CD4-positive, alpha-beta memory T cell (primary cell): Measurements from ENCODE around the gene TOR2A. TPM values are rescaled to one million over a fixed set of nuclear protein-coding genes. Genes with fewer than 3 reads are reported as not detected.
"Not testable (repeated sequence)": the region's sequence is repeated elsewhere in the genome, so short reads cannot be mapped to it uniquely, and the experiment has no call there.

Source experiments
- CTCF ChIA-PET: fragments of 350-600 bp; sonication (Branson Sonifier 250); formaldehyde crosslinking; loops from one replicate; lab custom pipeline; 2021; ENCODE audit warnings: inconsistent platforms; ENCODE audit not compliant: partially characterized antibody; lab: Charles Lee
- POLR2A ChIA-PET: fragments of 350-600 bp; sonication (Branson Sonifier 250); formaldehyde crosslinking; loops from one replicate; lab custom pipeline; 2021; ENCODE audit not compliant: partially characterized antibody; lab: Charles Lee
- DNase-seq, 5 donors: peaks; one replicate each; pipeline versions ENCODE4 v3.0.0 to v3.0.0-alpha.2; 2020 to 2022; ENCODE audit warnings: mixed read lengths in 1 of 5
- H3K27ac ChIP-seq: one replicate; pipeline ENCODE4 v1.7.0; 2013; ENCODE audit warnings: low read depth, low read length
- H3K27me3 ChIP-seq: 2 replicates; pipeline ENCODE4 v1.7.0; 2013; ENCODE audit warnings: mild to moderate bottlenecking, low read length, moderate library complexity; ENCODE audit not compliant: insufficient read depth
- H3K36me3 ChIP-seq: 2 replicates; pipeline ENCODE4 v1.7.0; 2013; ENCODE audit warnings: mild to moderate bottlenecking, low read length, moderate library complexity; ENCODE audit not compliant: insufficient read depth
- H3K4me1 ChIP-seq: 2 replicates; pipeline ENCODE4 v1.7.0; 2013; ENCODE audit warnings: mild to moderate bottlenecking, low read length, moderate library complexity; ENCODE audit not compliant: insufficient read depth
- H3K4me3 ChIP-seq, 2 donors: one replicate each; pipeline ENCODE4 v1.7.0; 2013; ENCODE audit warnings: low read length in 2 of 2, mild to moderate bottlenecking in 1 of 2
- H3K9me3 ChIP-seq, 2 donors: one replicate each; pipeline ENCODE4 v1.7.0; 2013; ENCODE audit warnings: low read length in 2 of 2, control low read depth in 1 of 2; ENCODE audit not compliant: control insufficient read depth in 1 of 2
- H3K27ac Mint-ChIP-seq, 7 donors: one replicate each; pipeline ENCODE4 v1.8.0; 2020 to 2021; ENCODE audit warnings: mixed read lengths in 7 of 7, mild to moderate bottlenecking in 6 of 7, inconsistent platforms in 3 of 7, moderate library complexity in 3 of 7
- H3K27me3 Mint-ChIP-seq, 2 donors: one replicate each; pipeline ENCODE4 v1.8.0; 2020 to 2021; ENCODE audit warnings: mixed read lengths in 2 of 2
- H3K36me3 Mint-ChIP-seq, 2 donors: one replicate each; pipeline ENCODE4 v1.8.0; 2020 to 2021; ENCODE audit warnings: mixed read lengths in 2 of 2, inconsistent platforms in 1 of 2, mild to moderate bottlenecking in 1 of 2
- H3K4me1 Mint-ChIP-seq, 4 donors: one replicate each; pipeline ENCODE4 v1.8.0; 2020 to 2021; ENCODE audit warnings: mixed read lengths in 4 of 4, mild to moderate bottlenecking in 1 of 4
- H3K4me3 Mint-ChIP-seq, 8 donors: one replicate each; pipeline ENCODE4 v1.8.0; 2020 to 2021; ENCODE audit warnings: mixed read lengths in 8 of 8, mild to moderate bottlenecking in 7 of 8, moderate library complexity in 6 of 8, inconsistent platforms in 3 of 8
- H3K9me3 Mint-ChIP-seq, 8 donors: one replicate each; pipeline ENCODE4 v1.8.0; 2020 to 2021; ENCODE audit warnings: mixed read lengths in 8 of 8, mild to moderate bottlenecking in 5 of 8, inconsistent platforms in 3 of 8, moderate library complexity in 1 of 8
- intact Hi-C: fragments of 100-400 bp; cut with micrococcal nuclease; formaldehyde crosslinking; loops from one replicate; pipeline ENCODE4 v1.15.1; 2023
- polyA plus RNA-seq, 2 donors: library from polyadenylated mRNA; unstranded; fragments of 300-500 nt; fragmentation: Illumina TruSeq; gene quantifications; one replicate each; pipeline ENCODE4 v1.2.3, GENCODE V29; 2021
- total RNA-seq, 2 experiments: library from RNA; stranded (reverse); gene quantifications; one replicate each; pipeline ENCODE4 v1.2.3, GENCODE V29; 2021

Gene TOR2A
- total RNA-seq (10 to 100 TPM; 14.3 to 18.4 TPM), polyA plus RNA-seq (10 to 100 TPM; 23.2 to 27.1 TPM)

- Mint-ChIP-seq H3K27ac (peak within 1 kb of the TSS; percentile 88 to 99 (median 97)), H3K4me3 (peak within 1 kb of the TSS; percentile 85 to 98 (median 92)), H3K27me3 (no peaks in the 10 kb centered on the region), H3K4me1 (peaks cover 7 to 27% (median 18%) of the 10 kb centered on the region in 4 donors), H3K36me3 (peaks cover 10 to 31% of the 10 kb centered on the region in 2 donors), H3K9me3 (peaks cover 0 to 2% (median 0%) of the 10 kb centered on the region in 8 donors)
- no peaks in the 10 kb centered on the region for H3K9me3 ChIP-seq
- intact Hi-C loops = loop anchor here (1.0 to 10.0 kb wide), 14 partner anchors 20 to 510 kb away; partner anchors contain the start of genes LRSAM1, PTGES2, PTRH1 and RPL12
- DNase-seq = peak; percentile 98 to 100 (median 99)
- H3K4me3 ChIP-seq = peak within 1 kb of the TSS; percentile 30 to 74
- H3K27ac ChIP-seq = peak within 1 kb of the TSS; percentile 80
- H3K27me3 ChIP-seq = no peaks in the 10 kb centered on the region
- ChIA-PET CTCF (interaction anchor here (0.6 to 6.1 kb wide), 57 partner anchors 9 to 520 kb away, joined by 3 to 85 read pairs (median 5); partner anchors contain the start of genes CDK9, CFAP157, FPGS and PIP5KL1), POLR2A (interaction anchor here (0.6 to 4.1 kb wide), 45 partner anchors 10 to 367 kb away, joined by 3 to 81 read pairs (median 4); partner anchors contain the start of genes CDK9, CFAP157, FPGS and LRSAM1)
- H3K4me1 ChIP-seq = peaks cover 18% of the 10 kb centered on the region
- H3K36me3 ChIP-seq = peaks cover 21% of the 10 kb centered on the region
Observed at GRCh38 chr9:127734747-127735529, at the start of gene TOR2A. TOR2A (minus strand) TSS chr9:127735294; CDS start chr9:127735270, 24 bp downstream.

- ChIA-PET POLR2A (interaction anchor here (0.8 to 12.3 kb wide), 14 partner anchors 14 to 284 kb away, joined by 3 to 377 read pairs (median 12); partner anchors contain the start of genes FPGS, NAIF1, PTRH1 and SLC25A25), CTCF (interaction anchor here (1.1 to 6.7 kb wide), 8 partner anchors 10 to 138 kb away, joined by 3 to 128 read pairs (median 8); partner anchors contain the start of gene TOR2A)
- intact Hi-C loops = loop anchor here (2.0 to 10.0 kb wide), 2 partner anchors 251 to 333 kb away; partner anchors contain the start of genes LRSAM1 and RPL12
- peak overlapping the region; percentile 23 to 44 for H3K4me3 ChIP-seq
- H3K9me3 ChIP-seq = no peaks in the 10 kb centered on the region
- Mint-ChIP-seq H3K36me3 (peaks cover 13 to 23% of the 10 kb centered on the region in 2 donors), H3K27me3 (no peaks in the 10 kb centered on the region), H3K27ac (peak overlapping the region; percentile 93 to 99 (median 97)), H3K9me3 (no peaks in the 10 kb centered on the region), H3K4me1 (peaks cover 36 to 76% (median 57%) of the 10 kb centered on the region in 4 donors), H3K4me3 (peak overlapping the region; percentile 72 to 91 (median 82))
- H3K27ac ChIP-seq = peak overlapping the region; percentile 73
- peak; percentile 75 to 86 (median 80) for DNase-seq
- peaks cover 14% of the 10 kb centered on the region for H3K36me3 ChIP-seq
- H3K4me1 ChIP-seq = peaks cover 79% of the 10 kb centered on the region
- no peaks in the 10 kb centered on the region for H3K27me3 ChIP-seq
Observed at GRCh38 chr9:127783111-127784008, 48.3 kb upstream of the TOR2A start.

GRCh38 chr9:127781806-127782205, 46.7 kb upstream of the TOR2A start:
- peak overlapping the region; percentile 18 for H3K27ac ChIP-seq
- no peaks in the 10 kb centered on the region for H3K9me3 Mint-ChIP-seq
- POLR2A ChIA-PET = interaction anchor here (1.2 to 12.3 kb wide), 5 partner anchors 12 to 135 kb away, joined by 4 to 377 read pairs (median 22); partner anchors contain the start of genes ST6GALNAC4 and TOR2A
- peak overlapping the region in 6 of 8 donors; percentile 17 to 59 (median 46) for H3K4me3 Mint-ChIP-seq
- H3K36me3 Mint-ChIP-seq = peaks cover 3 to 17% of the 10 kb centered on the region in 2 donors
- H3K36me3 ChIP-seq = no peaks in the 10 kb centered on the region
- intact Hi-C loops = loop anchor here (10.0 kb wide), 1 partner anchor 253 kb away; no protein-coding TSS in a partner anchor
- no peak overlapping the region for H3K4me3 ChIP-seq
- H3K27me3 Mint-ChIP-seq = no peaks in the 10 kb centered on the region
- H3K27ac Mint-ChIP-seq = peak overlapping the region; percentile 86 to 98 (median 87)
- CTCF ChIA-PET = interaction anchor here (0.9 to 6.7 kb wide), 5 partner anchors 9 to 78 kb away, joined by 3 to 128 read pairs (median 4); partner anchors contain the start of gene TOR2A
- peaks cover 68% of the 10 kb centered on the region for H3K4me1 ChIP-seq
- no peaks in the 10 kb centered on the region for H3K27me3 ChIP-seq
- peaks cover 32 to 80% (median 57%) of the 10 kb centered on the region in 4 donors for H3K4me1 Mint-ChIP-seq
- DNase-seq = no peak
- H3K9me3 ChIP-seq = no peaks in the 10 kb centered on the region

- H3K4me3 ChIP-seq, DNase-seq, H3K27me3 ChIP-seq, H3K27me3 Mint-ChIP-seq, H3K36me3 ChIP-seq, H3K9me3 ChIP-seq, H3K9me3 Mint-ChIP-seq: not testable (repeated sequence)
- Histone ChIP-seq H3K4me1 (peaks cover 71% of the 10 kb centered on the region), H3K27ac (peak overlapping the region; percentile 91)
- Mint-ChIP-seq H3K4me3 (peak overlapping the region in 1 of 8 donors; percentile 43), H3K27ac (peak overlapping the region in 5 of 7 donors; percentile 59 to 97 (median 79)), H3K36me3 (peaks cover 0 to 21% of the 10 kb centered on the region in 2 donors), H3K4me1 (peaks cover 32 to 83% (median 62%) of the 10 kb centered on the region in 4 donors)
- CTCF ChIA-PET = interaction anchor here (0.7 kb wide), 1 partner anchor 112 kb away, joined by 3 read pairs; no protein-coding TSS in a partner anchor
- intact Hi-C loops = loop anchor here (10.0 kb wide), 1 partner anchor 254 kb away; no protein-coding TSS in a partner anchor
- POLR2A ChIA-PET = interaction anchor here (12.3 kb wide), 1 partner anchor 11 kb away, joined by 377 read pairs; no protein-coding TSS in a partner anchor
Observed at GRCh38 chr9:127780909-127781308, 45.8 kb upstream of the TOR2A start.

GRCh38 chr9:127780126-127780885, 45.2 kb upstream of the TOR2A start:
- ChIA-PET POLR2A (interaction anchor here (1.3 to 12.3 kb wide), 3 partner anchors 11 to 22 kb away, joined by 3 to 377 read pairs (median 7); no protein-coding TSS in a partner anchor), CTCF (interaction anchor here (0.7 to 2.9 kb wide), 3 partner anchors 45 to 112 kb away, joined by 3 to 12 read pairs (median 3); partner anchors contain the start of gene TOR2A)
- H3K9me3 Mint-ChIP-seq = no peaks in the 10 kb centered on the region
- no peaks in the 10 kb centered on the region for H3K27me3 Mint-ChIP-seq
- DNase-seq = no peak
- H3K4me3 Mint-ChIP-seq = peak overlapping the region in 6 of 8 donors; percentile 13 to 100 (median 70)
- Histone ChIP-seq H3K4me1 (peaks cover 77% of the 10 kb centered on the region), H3K9me3 (no peaks in the 10 kb centered on the region), H3K27ac (peak overlapping the region; percentile 91), H3K36me3 (no peaks in the 10 kb centered on the region), H3K4me3 (no peak overlapping the region), H3K27me3 (no peaks in the 10 kb centered on the region)
- peak overlapping the region; percentile 83 to 98 (median 93) for H3K27ac Mint-ChIP-seq
- H3K4me1 Mint-ChIP-seq = peaks cover 32 to 83% (median 63%) of the 10 kb centered on the region in 4 donors
- peaks cover 0 to 21% of the 10 kb centered on the region in 2 donors for H3K36me3 Mint-ChIP-seq
- intact Hi-C loops = loop anchor here (10.0 kb wide), 1 partner anchor 254 kb away; no protein-coding TSS in a partner anchor
